A673 (cell line): Measurements from ENCODE around the gene UVSSA.

Source experiments
- CTCF ChIP-seq: fragments of 300-800, 200-600 bp; sonication (generic); conservative IDR thresholded peaks from 2 replicates; pipeline ENCODE4 v1.5.1; 2017; ENCODE audit warnings: low read depth, mild to moderate bottlenecking, antibody characterized with exemption, low read length, moderate library complexity, mixed read lengths
- EZH2 ChIP-seq: fragments of 200-600 bp; sonication (generic); IDR thresholded peaks from 2 replicates; pipeline ENCODE4 v1.6.1; 2017; ENCODE audit warnings: borderline replicate concordance, low read depth, mild to moderate bottlenecking, mixed read lengths, antibody characterized with exemption, low read length; ENCODE audit not compliant: poor library complexity, severe bottlenecking

GRCh38 chr4:1318488-1319213 is 28.4 kb upstream of the UVSSA start:
- TF ChIP-seq EZH2 (no peak), CTCF (peak; percentile 66)
